GM12873 (cell line): ENCODE measurements around the gene SLC6A13.

Experiments
- TF ChIP-seq, protein P1 (sequence below): IDR thresholded peaks from 2 replicates; pipeline ENCODE4 v1.5.1; 2012; ENCODE audit warnings: low read depth, mild to moderate bottlenecking, moderate library complexity, low read length, control low read depth; ENCODE audit not compliant: insufficient read depth; ENCODE audit errors: missing control alignments

SLC6A13 gene

DNA sequence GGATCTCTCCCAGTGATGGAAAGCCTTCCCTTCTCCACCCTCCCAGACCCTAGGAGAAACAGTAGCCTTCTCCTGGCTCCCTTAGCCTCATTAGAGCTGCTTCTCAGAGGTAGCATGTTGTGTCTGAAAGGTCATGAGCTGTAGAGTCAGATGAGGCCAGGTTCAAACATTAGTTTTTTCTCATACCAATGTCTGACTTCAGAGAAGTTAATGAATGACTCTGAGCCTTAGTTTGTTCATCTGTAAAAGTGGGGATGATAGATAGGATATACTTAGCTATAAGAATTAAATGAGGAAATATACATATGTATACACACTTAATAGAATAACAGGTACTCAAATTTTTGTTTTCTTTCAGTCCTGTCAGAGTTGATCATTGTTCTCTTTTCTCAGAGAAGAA lies 523 bp downstream of the SLC6A13 start:
- TF ChIP-seq, protein P1, sequence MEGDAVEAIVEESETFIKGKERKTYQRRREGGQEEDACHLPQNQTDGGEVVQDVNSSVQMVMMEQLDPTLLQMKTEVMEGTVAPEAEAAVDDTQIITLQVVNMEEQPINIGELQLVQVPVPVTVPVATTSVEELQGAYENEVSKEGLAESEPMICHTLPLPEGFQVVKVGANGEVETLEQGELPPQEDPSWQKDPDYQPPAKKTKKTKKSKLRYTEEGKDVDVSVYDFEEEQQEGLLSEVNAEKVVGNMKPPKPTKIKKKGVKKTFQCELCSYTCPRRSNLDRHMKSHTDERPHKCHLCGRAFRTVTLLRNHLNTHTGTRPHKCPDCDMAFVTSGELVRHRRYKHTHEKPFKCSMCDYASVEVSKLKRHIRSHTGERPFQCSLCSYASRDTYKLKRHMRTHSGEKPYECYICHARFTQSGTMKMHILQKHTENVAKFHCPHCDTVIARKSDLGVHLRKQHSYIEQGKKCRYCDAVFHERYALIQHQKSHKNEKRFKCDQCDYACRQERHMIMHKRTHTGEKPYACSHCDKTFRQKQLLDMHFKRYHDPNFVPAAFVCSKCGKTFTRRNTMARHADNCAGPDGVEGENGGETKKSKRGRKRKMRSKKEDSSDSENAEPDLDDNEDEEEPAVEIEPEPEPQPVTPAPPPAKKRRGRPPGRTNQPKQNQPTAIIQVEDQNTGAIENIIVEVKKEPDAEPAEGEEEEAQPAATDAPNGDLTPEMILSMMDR = no peak

DNA sequence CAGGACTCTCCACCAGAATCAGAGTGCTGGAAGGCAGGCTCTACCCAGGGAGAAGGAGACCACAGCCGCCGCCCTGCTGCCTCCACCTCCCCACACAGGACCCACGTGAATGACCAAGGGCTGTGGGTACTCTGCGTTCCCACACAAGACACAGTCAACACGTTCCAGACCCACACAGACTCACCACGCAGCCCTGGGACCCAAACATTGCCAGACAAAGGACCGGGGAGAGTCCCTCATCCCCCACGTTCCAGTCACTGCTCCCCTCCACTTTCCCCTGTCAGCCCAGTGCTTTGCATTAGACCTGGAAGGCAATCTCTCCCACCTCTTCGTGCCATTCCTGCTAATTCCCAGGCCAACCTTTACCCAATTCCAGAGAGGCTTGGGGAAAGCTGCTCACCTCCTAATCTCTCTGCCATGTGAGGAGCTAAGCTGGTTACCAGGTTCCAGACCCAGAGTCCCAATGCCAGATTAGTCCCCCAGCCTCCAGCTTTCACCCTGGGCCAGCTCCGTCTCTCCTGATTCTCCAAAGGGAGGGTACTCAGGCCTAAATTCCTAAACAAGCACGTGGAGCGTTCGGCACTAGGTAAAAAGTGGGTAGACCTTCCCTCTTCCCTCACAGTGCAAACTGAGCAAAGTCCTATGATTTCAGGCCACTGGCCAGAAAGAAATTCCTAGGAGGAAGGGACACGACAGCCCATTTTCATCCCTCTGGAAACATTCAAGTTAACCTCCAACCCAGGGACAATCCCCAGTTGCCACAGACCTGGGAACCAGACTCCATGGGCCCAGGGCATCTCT lies 4.9 kb downstream of the SLC6A13 start:
- TF ChIP-seq, protein P1 = no peak

DNA sequence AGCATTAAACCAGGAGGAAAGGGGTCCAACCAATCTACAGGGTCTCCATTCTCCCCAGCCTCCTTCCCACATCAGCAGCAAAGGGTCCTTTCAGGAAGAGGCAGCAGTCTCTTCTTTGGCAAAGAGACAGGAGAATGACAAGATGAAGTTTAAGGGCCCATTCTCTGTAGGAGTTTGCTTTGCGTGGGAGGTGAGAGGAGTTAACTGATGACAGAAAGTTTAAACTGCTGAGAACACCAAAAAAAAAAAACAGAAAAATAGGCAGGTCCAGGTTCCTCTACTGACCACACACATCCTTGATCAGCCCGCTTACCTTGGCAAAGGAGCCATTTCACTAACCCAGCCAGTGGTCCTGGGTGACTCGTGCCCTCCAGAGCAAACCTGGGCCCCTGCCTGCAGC lies 5.7 kb downstream of the SLC6A13 start:
- TF ChIP-seq, protein P1 = no peak

DNA sequence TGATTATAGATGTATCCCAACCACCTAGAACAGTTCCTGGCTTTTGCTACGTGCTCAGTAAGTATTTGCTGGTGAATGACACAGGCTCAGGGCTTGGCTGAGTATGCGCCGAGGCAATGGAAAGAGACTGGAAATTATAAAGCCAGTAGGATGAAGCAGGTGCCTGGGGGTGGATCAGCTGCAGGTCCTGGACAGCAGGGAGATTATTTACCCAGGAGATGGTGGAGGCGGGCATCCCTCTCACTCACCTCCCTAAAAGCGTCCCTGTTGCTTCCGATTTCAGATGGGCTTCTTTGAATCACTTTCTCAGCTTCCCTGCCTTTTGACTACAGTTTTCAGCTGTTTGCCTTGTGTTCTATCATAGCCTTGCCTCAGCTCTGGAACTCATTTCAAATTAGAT lies 6.4 kb downstream of the SLC6A13 start:
- TF ChIP-seq, protein P1 = no peak

DNA sequence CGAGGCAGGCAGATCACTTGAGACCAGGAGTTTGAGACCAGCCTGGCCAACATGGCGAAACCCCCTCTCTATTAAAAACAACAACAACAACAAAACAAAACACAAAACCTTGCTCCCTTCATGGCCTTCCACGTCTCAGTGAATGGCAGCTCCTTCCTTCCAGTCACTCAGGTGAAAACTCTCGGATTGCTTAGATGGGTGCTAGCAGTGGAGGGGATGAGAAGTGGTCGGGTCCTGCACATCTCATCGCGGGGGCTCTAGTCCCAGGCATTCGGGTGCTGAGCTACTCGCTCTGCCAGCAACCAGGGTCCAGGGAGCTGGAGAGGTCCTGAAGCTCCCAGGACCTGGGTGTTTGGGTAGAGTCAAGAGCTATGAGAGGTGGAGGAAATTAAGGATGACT lies 7.7 kb downstream of the SLC6A13 start:
- TF ChIP-seq, protein P1 = no peak

DNA sequence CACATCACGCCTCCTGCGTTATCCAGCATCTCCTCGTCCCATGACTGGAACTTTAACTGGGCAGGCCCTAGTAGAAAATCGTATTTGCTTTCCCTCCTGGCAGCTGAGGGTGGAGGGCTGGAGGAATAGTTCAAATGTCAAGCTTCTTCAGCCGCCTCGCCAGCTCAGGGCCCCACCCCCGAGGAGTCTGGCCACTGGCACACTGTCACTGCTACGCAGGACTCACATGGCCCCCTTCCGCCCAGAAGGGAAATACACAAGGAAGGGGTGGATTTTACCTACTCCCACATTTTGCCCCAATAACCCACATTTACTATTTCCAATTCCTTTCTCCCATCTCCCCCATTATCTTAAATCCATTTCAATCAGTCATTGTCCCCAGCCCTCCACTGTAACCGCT lies 8.6 kb downstream of the SLC6A13 start:
- TF ChIP-seq, protein P1 = no peak

DNA sequence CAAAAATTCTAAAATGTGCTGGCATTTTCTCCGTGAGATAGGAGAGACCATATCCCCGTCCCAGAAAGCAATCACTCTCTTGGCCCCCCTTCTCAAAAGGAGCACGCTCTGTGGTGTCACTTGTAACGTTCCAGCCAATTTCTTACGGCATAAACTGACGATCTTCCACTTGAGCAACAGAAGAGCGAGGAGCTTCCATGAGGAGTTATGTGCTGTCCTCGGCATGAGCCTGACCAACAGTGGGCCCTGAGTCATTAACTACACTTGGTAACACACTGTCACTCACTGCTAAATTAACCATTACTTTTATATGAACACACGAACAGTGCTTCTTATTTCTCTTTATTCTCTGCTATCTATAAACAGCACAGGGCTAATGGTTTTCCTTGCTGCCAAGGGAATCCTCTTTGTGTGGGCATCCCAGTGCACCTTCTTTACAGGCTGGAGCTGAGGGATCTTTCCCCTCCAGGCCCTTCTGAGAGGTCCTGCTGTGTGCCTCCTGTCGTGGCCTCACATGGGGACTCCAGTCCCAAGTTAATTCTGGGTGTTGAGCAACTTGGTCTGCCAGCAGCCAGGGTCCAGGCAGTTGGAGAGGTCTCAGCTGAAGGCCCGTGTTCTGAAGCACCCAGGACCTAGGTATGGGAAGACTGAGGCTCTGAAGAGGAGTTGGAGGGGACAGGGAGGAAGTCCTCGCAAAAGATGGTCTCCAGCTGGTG lies 9.4 kb downstream of the SLC6A13 start:
- TF ChIP-seq, protein P1 = no peak
